ACC112 (cell line): ENCODE measurements around the gene QSER1.

Experiments
- H2AFZ ChIP-seq: fragments of 200-600 bp; sonication (generic); one replicate; pipeline ENCODE4 v1.6.0; 2017; ENCODE audit warnings: antibody characterized with exemption, low read length; ENCODE audit not compliant: unreplicated experiment
- H3K27ac ChIP-seq: fragments of 200-600 bp; sonication (generic); 2 replicates; pipeline ENCODE4 v1.5.1; 2014; ENCODE audit warnings: low read depth, mild to moderate bottlenecking, antibody characterized with exemption, low read length, moderate library complexity
- H3K27me3 ChIP-seq: fragments of 200-600 bp; sonication (generic); 2 replicates; pipeline ENCODE4 v1.6.1; 2014; ENCODE audit warnings: mild to moderate bottlenecking, antibody characterized with exemption, low read length, moderate library complexity, mixed read lengths; ENCODE audit not compliant: insufficient read depth
- H3K36me3 ChIP-seq: fragments of 200-600 bp; sonication (generic); 2 replicates; pipeline ENCODE4 v1.6.1; 2016; ENCODE audit warnings: mild to moderate bottlenecking, antibody characterized with exemption, low read length, moderate library complexity, mixed read lengths; ENCODE audit not compliant: insufficient read depth
- H3K4me1 ChIP-seq: fragments of 200-600 bp; sonication (generic); one replicate; pipeline ENCODE4 v1.6.1; 2016; ENCODE audit warnings: low read length, mixed read lengths; ENCODE audit not compliant: insufficient read depth, unreplicated experiment, control insufficient read depth
- H3K4me3 ChIP-seq: fragments of 200-600 bp; sonication (generic); 2 replicates; pipeline ENCODE4 v1.5.1; 2014; ENCODE audit warnings: mild to moderate bottlenecking, low read depth, low read length
- H3K79me2 ChIP-seq: fragments of 200-600 bp; sonication (generic); one replicate; pipeline ENCODE4 v1.6.0; 2016; ENCODE audit warnings: low read length; ENCODE audit not compliant: control insufficient read depth, unreplicated experiment, insufficient read depth

Gene QSER1

DNA sequence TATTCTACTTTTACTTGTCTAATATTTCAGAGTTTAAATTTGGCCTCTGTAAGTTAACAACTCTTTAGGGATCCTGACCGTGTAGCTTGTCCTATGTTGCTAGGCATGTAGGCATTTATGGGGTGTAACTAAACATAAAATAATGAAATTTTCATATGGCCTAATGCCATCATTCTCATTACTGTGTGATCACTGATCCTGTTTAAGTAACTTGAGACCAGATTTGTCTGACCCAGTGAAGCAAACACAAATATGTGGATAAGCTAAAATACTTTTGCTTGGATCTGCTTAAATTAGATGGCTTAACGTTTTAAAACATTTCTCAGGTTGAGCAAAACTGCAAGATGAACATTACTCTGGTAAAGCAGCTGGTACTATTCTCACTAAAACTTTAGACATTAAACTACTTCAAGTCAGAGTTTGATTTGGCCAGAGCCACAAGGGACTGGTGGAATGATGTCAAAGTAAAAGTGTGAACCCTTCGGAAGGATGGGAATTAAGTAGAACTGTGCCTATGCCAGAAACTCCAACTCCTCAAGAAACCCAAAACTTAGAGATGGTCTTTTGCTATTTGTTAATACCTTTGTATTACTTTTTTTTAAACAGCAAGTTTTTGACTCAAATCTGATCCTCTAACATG lies 12.5 kb downstream of the QSER1 start:
- Histone ChIP-seq H3K4me1 (peaks cover 3% of the 10 kb centered on the region), H2AFZ (no peak overlapping the region), H3K27ac (no peak overlapping the region), H3K36me3 (no peaks in the 10 kb centered on the region; the same call in none of the 2 replicates), H3K4me3 (no peak overlapping the region), H3K27me3 (no peaks in the 10 kb centered on the region), H3K79me2 (peaks cover 80% of the 10 kb centered on the region)

DNA sequence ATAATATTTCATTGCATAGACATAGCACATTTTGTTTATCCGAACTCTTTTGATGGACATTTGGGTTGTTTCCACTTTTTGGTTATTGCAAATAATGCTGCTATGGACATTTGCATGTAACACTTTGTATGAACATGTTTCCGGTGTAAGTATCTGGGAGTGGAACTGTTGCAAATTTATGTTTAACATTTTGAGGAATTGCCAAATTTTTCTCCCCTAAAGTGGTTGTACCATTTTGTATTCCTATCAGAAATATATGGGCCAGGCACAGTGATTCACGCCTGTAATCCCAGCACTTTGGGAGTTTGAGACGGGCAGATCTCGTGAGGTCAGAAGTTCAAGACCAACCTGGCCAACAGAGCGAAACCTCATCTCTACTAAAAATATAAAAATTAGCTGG lies 16.0 kb downstream of the QSER1 start:
- peaks cover 81% of the 10 kb centered on the region for H3K79me2 ChIP-seq
- H3K36me3 ChIP-seq: peaks cover 5% of the 10 kb centered on the region
- H2AFZ ChIP-seq: no peak overlapping the region
- H3K4me1 ChIP-seq: peaks cover 3% of the 10 kb centered on the region
- H3K4me3 ChIP-seq: no peak overlapping the region
- no peak overlapping the region for H3K27ac ChIP-seq
- H3K27me3 ChIP-seq: no peaks in the 10 kb centered on the region

DNA sequence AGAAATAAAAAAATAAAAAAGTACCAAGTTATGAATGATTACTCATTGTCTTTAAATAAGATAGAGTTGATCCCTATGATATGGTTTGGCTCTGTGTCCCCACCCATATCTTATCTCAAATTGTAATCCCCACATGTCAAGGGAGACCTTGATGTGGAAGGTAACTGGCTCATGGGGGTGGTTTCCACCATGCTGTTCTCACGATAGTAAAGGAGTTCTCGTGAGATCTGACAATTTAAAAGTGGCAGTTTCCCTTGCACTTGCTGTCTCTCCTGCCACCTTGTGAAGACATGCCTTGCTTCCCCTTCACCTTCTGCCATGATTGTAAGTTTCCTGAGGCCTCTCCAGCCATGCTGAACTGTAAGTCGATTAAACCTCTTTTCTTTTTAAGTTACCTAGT lies 18.8 kb downstream of the QSER1 start:
- Histone ChIP-seq H2AFZ (no peak overlapping the region), H3K79me2 (peaks cover 82% of the 10 kb centered on the region), H3K27me3 (no peaks in the 10 kb centered on the region), H3K4me3 (no peak overlapping the region), H3K4me1 (no peaks in the 10 kb centered on the region), H3K27ac (no peak overlapping the region), H3K36me3 (peaks cover 5% of the 10 kb centered on the region)

DNA sequence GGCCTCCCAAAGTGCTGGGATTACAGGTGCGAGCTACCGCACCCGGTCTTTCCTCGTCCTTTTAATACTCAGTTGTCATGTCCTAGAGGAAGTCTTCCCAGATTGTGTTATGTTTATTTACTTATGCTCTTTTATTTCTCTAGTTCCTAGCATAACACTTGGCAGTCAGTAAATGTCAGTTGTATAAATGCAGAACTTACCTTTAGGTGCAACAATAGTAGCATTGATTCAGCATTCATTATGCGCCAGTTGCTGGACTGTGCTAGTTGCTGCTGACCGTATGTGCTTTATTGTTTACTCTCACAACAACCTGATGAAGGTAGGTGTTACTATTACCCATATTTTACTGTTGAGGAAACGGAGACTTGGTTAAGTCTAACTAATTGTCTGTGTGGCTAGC lies 20.8 kb downstream of the QSER1 start:
- Histone ChIP-seq H3K4me3 (no peak overlapping the region), H3K27me3 (no peaks in the 10 kb centered on the region), H3K4me1 (no peaks in the 10 kb centered on the region), H3K79me2 (peaks cover 76% of the 10 kb centered on the region), H2AFZ (no peak overlapping the region), H3K27ac (no peak overlapping the region), H3K36me3 (peaks cover 5% of the 10 kb centered on the region; the same call in 1 of the 2 replicates)

DNA sequence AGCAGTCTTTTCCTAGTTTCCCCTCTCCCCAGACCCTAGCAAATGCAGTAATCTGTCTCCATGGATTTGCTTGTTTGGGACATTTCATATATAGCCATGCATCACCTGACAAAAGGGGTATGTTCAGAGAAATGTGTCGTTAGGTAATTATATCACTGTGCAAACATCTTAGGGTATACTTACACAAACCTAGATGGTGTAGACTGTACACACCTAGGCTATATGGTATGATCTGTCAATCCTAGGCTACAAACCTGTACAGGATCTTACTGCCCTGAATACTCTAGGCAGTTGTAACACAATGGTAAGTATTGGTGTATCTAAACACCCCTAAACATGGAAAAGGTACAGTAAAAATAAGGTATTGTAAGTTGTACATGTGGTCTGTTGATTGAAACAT lies 23.8 kb downstream of the QSER1 start:
- Histone ChIP-seq H3K27ac (no peak overlapping the region), H3K4me1 (no peaks in the 10 kb centered on the region), H2AFZ (no peak overlapping the region), H3K4me3 (no peak overlapping the region), H3K79me2 (peaks cover 73% of the 10 kb centered on the region), H3K27me3 (no peaks in the 10 kb centered on the region), H3K36me3 (peaks cover 5% of the 10 kb centered on the region; the same call in 1 of the 2 replicates)

DNA sequence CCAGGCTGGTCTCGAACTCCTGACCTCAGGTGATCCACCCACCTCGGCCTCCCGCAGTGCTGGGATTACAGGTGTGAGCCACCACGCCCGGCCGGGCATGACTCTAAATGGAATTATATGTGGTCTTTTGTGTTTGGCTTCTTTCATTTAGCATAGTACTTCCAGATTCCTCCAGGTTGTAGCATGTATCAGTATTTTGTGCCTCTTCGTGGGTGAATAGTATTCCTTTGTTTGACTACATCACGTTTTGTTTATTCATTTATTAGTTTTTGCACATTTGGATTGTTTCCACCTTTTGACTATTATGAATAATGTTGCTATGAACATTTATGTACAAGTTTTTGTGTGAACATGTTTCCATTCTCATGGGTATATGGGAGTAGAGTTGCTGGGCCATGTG lies 24.4 kb downstream of the QSER1 start:
- Histone ChIP-seq H2AFZ (no peak overlapping the region), H3K36me3 (peaks cover 5% of the 10 kb centered on the region; the same call in 1 of the 2 replicates), H3K4me1 (no peaks in the 10 kb centered on the region), H3K79me2 (peaks cover 71% of the 10 kb centered on the region), H3K4me3 (no peak overlapping the region), H3K27me3 (no peaks in the 10 kb centered on the region), H3K27ac (no peak overlapping the region)

DNA sequence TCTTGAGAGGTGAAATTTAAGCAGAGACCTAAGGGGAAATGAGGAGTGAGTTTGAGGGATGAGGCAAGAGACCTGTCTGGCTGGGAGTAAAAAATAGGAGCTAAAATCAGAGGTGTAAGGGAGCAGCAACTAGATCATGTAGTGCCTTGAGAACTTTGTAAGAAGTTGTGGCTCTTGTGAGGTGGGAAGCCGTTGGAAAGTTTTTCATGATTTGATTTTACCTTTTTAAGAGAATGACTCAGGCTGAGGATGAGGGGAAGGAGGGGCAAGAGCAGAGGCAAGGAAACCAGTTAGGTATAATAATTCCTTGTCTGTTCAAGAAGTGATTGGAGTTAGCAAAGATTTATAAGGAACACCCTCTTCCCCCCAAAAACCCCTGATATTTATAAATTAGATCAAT lies 25.8 kb downstream of the QSER1 start:
- H3K4me3 ChIP-seq: no peak overlapping the region
- peaks cover 67% of the 10 kb centered on the region for H3K79me2 ChIP-seq
- H3K27ac ChIP-seq: no peak overlapping the region
- H3K36me3 ChIP-seq: no peaks in the 10 kb centered on the region
- no peaks in the 10 kb centered on the region for H3K4me1 ChIP-seq
- H2AFZ ChIP-seq: no peak overlapping the region
- H3K27me3 ChIP-seq: no peaks in the 10 kb centered on the region

DNA sequence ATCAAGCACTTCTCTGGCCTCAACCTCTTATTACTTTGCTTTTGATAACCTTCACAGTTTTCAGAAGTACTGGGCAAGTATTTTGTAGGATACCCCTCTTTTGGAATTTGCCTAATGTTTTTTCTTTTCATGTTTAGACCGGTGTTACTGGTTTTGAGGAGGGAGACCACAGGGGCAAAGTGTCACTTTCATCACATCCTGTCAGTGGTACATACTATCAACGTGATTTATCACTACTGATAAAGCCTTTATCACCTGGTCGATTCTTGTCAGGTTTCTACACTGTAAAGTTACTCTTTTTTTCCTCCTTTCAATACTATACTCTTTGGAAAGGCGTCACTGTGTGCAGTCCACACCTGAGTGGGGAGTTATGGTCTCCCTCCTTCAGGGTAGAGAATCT lies 26.7 kb downstream of the QSER1 start:
- Histone ChIP-seq H3K4me1 (no peaks in the 10 kb centered on the region), H3K79me2 (peaks cover 61% of the 10 kb centered on the region), H3K27me3 (no peaks in the 10 kb centered on the region), H3K4me3 (no peak overlapping the region), H3K36me3 (no peaks in the 10 kb centered on the region), H2AFZ (no peak overlapping the region), H3K27ac (no peak overlapping the region)

DNA sequence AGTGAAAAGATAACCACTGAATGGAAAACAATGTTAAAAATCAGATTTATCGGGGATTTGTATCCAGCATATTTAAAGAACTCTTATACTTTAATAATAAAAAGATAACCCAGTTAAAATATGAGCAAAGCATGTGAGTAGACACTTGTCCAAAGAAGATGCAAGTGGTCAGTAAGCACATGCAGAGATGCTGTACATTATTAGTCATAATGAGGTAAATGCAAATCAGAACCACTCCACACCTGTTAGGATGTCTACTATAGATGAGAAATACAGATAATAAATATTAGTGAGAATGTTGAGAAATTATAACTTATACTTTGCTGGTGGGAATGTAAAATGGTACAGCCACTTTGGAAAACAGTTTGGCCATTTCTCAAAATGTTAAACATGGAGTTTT lies 28.0 kb downstream of the QSER1 start:
- Histone ChIP-seq H2AFZ (no peak overlapping the region), H3K4me1 (no peaks in the 10 kb centered on the region), H3K79me2 (peaks cover 51% of the 10 kb centered on the region), H3K27me3 (no peaks in the 10 kb centered on the region), H3K27ac (no peak overlapping the region), H3K36me3 (no peaks in the 10 kb centered on the region), H3K4me3 (no peak overlapping the region)

DNA sequence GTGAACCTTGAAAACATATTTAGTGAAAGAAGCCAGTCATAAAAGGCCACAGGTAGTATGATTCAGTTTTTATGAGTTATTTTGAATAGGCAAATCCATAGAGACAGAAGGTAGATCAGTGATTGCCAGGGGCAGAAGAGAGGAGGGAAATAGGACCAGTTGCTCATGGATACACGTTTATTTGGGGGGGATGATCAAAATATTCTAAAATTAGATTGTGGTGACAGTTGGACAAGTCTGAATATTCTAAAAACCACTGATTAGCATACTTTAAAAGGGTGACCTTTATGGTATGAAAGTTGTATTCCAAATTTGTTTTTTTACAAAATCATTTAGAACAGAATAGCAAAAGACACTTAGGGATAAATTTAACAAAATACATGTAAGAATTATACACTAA lies 28.6 kb downstream of the QSER1 start:
- H3K27me3 ChIP-seq: no peaks in the 10 kb centered on the region
- peaks cover 51% of the 10 kb centered on the region for H3K79me2 ChIP-seq
- H3K4me1 ChIP-seq: no peaks in the 10 kb centered on the region
- no peak overlapping the region for H3K27ac ChIP-seq
- no peak overlapping the region for H2AFZ ChIP-seq
- H3K36me3 ChIP-seq: no peaks in the 10 kb centered on the region
- H3K4me3 ChIP-seq: no peak overlapping the region

DNA sequence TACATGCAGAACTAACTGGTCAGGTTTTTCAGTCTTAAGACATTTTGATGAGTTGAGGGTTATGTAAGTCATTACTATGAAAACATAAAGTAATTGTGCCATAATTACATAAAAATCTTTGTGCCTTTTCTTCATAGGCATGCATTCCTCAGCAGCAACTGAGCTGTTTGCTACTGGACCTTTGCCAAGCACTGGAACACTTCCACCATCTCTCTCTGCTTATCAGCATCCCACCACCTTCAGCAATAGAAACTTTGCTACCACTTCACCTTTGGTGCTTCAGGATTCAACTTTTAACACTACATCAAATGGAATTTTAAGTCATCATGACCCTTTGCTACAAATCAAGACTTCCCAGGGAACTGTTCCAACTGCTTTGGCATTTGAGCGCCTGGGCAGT lies 39.0 kb downstream of the QSER1 start:
- Histone ChIP-seq H3K4me3 (no peak overlapping the region), H3K27ac (no peak overlapping the region), H3K36me3 (peaks cover 42% of the 10 kb centered on the region), H3K4me1 (no peaks in the 10 kb centered on the region), H2AFZ (no peak overlapping the region), H3K27me3 (no peaks in the 10 kb centered on the region), H3K79me2 (peaks cover 2% of the 10 kb centered on the region)
